ENCODE results near the gene CTDSPL. TPM values are rescaled to one million over a fixed set of nuclear protein-coding genes. Genes with fewer than 3 reads are reported as not detected.

Gene CTDSPL
- total and polyA plus RNA-seq, 10 of the 15 experiments (the other 5 are each of a cell fraction or from before 2014, with no cell fraction given) = 0.05 to 0.51 (median 0.18) TPM; not detected in 6

- DNase-seq (ENCODE audit: low read depth, low spot score) = no peak
- in situ Hi-C loops (cut with MboI) (no loop called here), intact Hi-C loops (cut with micrococcal nuclease; ENCODE audit: unreplicated experiment) (no loop called here)
- no peak overlapping the region for H2AFZ ChIP-seq (ENCODE audit: control insufficient read depth, low read depth, low read length)
- ChIA-PET SMC1A (ENCODE audit: uncharacterized antibody, unreplicated experiment) (no interaction called here), CTCF (no interaction called here), RAD21 (ENCODE audit: unreplicated experiment) (no interaction called here), POLR2A (no interaction called here)
- no peak overlapping the region for H3K4me3 ChIP-seq
- H4K20me1 ChIP-seq (ENCODE audit: control insufficient read depth, insufficient read depth) = no peaks in the 10 kb centered on the region
- FAIRE-seq = no peak
- no peaks in the 10 kb centered on the region for H3K36me3 ChIP-seq (ENCODE audit: control insufficient read depth in 2 of 2, insufficient read depth in 2 of 2, low read length in 1 of 2)
- no peak overlapping the region for H3K27ac ChIP-seq (ENCODE audit: control insufficient read depth, insufficient read depth)
- H3K9me3 ChIP-seq (replicated peaks; ENCODE audit: control insufficient read depth, insufficient read depth, low read length) = no peaks in the 10 kb centered on the region
- no TSS peak for BruUV-seq (replicated peaks)
- H3K9ac ChIP-seq (ENCODE audit: control insufficient read depth, insufficient read depth, low read length) = no peak overlapping the region
- 50% methylated on average over 7 of the region's 7 CpGs for WGBS (ENCODE audit: insufficient coverage, insufficient replicate concordance, low lambda C conversion rate, missing lambda C conversion rate)
- H3K4me1 ChIP-seq (ENCODE audit: control insufficient read depth, insufficient read depth, low read length) = no peaks in the 10 kb centered on the region
- H3K4me2 ChIP-seq (ENCODE audit: control insufficient read depth, insufficient read depth) = no peak overlapping the region
- no peak for ATAC-seq
- no peaks in the 10 kb centered on the region for H3K79me2 ChIP-seq (ENCODE audit: control insufficient read depth, insufficient read depth, low read length)
- no peaks in the 10 kb centered on the region for H3K27me3 ChIP-seq (replicated peaks in 1 of 2; ENCODE audit: control insufficient read depth in 2 of 2, insufficient read depth in 2 of 2, low read length in 1 of 2)
- no peak for TF ChIP-seq IRF3 (IDR thresholded peaks at IDR 0.05)
- no peak for TF ChIP-seq BACH1 (IDR thresholded peaks at IDR 0.05; ENCODE audit: borderline replicate concordance)
- no peak for TF ChIP-seq SREBF2 (IDR thresholded peaks at IDR 0.05; ENCODE audit: low read length)
- no peak for TF ChIP-seq CREB1 (IDR thresholded peaks at IDR 0.05; ENCODE audit: low read depth)
- TF ChIP-seq SRF (IDR thresholded peaks at IDR 0.05; ENCODE audit: low read depth in 2 of 2, low read length in 2 of 2) = no peak
- no peak for TF ChIP-seq RFX5 (IDR thresholded peaks at IDR 0.05; ENCODE audit: low read depth, low read length)
- no peak for TF ChIP-seq SUZ12 (IDR thresholded peaks at IDR 0.05; ENCODE audit: unreplicated experiment)
- no peak for TF ChIP-seq ZBTB11 (CRISPR knock-in tag; IDR thresholded peaks at IDR 0.05)
- TF ChIP-seq, protein P1, sequence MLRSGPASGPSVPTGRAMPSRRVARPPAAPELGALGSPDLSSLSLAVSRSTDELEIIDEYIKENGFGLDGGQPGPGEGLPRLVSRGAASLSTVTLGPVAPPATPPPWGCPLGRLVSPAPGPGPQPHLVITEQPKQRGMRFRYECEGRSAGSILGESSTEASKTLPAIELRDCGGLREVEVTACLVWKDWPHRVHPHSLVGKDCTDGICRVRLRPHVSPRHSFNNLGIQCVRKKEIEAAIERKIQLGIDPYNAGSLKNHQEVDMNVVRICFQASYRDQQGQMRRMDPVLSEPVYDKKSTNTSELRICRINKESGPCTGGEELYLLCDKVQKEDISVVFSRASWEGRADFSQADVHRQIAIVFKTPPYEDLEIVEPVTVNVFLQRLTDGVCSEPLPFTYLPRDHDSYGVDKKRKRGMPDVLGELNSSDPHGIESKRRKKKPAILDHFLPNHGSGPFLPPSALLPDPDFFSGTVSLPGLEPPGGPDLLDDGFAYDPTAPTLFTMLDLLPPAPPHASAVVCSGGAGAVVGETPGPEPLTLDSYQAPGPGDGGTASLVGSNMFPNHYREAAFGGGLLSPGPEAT (IDR thresholded peaks at IDR 0.05; ENCODE audit: low read depth) = no peak
These were observed 128.3 kb downstream of the CTDSPL start for GRCh38 chr3:37989821-37990480.

All from GM12878 (cell line).